Measurements from ENCODE around the gene LRRC27.
"Not testable (repeated sequence)": the region's sequence is repeated elsewhere in the genome, so short reads cannot be mapped to it uniquely, and the experiment has no call there.

The LRRC27 gene

DNA sequence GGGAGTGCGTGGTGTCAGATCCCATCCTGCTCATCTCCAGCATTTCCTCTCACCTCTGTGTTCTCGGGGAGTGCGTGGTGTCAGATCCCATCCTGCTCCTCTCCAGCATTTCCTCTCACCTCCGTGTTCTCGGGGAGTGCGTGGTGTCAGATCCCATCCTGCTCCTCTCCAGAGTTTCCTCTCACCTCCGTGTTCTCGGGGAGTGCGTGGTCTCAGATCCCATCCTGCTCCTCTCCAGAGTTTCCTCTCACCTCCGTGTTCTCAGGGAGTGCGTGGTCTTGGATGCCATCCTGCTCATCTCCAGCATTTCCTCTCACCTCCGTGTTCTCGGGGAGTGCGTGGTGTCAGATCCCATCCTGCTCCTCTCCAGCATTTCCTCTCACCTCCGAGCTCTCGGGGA, 47.0 kb downstream of the LRRC27 start:
- H3K27ac ChIP-seq (replicated peaks); DNase-seq (ENCODE audit: low read depth in 1 of 2, low spot score in 1 of 2); H3K4me3 ChIP-seq (replicated peaks; ENCODE audit: insufficient read depth, low read length); H3K27me3 ChIP-seq (ENCODE audit: insufficient read depth, poor library complexity, severe bottlenecking): not testable (repeated sequence)

DNA sequence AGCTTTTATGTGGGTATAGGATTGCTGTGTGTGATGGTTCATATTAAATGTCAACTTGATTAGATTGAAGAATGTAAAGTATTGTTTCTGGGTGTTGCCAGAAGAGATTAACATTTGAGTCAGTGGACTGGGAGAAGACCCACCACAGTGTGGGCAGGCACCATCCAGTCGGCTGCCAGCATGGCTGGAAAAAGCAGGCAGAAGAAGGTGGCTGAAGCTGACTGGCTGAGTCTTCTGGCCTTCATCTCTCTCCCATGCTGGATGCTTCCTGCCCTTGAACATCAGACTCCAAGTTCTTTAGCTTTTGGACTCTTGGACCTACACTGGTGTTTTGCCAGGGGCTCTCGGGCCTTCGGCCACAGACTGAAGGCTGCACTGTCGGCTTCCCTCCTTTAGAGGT, 49.0 kb downstream of the LRRC27 start:
- not testable (repeated sequence) for DNase-seq (ENCODE audit: low read depth in 1 of 2, low spot score in 1 of 2); H3K27ac ChIP-seq (replicated peaks); H3K4me3 ChIP-seq (replicated peaks; ENCODE audit: insufficient read depth, low read length); H3K27me3 ChIP-seq (ENCODE audit: insufficient read depth, poor library complexity, severe bottlenecking)

DNA sequence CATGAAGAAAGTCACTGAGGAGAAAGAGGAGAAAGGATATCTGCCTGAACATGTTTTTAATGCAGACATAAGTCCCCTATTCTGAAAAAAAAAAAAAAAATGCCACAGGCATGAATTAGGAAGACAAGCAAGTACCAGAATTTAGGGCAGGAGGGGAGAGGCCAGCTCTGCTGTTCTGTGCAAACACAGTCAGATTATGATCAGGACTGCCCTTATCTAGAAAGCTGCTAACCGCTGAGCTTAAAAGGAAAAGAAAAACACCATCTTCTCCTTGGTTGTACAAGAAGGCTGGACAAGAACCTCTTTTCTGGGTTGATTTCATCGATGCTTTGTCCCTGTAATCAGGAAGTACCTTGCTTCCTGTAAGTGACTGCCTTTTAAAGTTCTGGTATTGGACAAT, 49.7 kb downstream of the LRRC27 start:
- Histone ChIP-seq H3K27ac (replicated peaks) (no peak overlapping the region), H3K4me3 (replicated peaks; ENCODE audit: insufficient read depth, low read length) (no peak overlapping the region), H3K27me3 (ENCODE audit: insufficient read depth, poor library complexity, severe bottlenecking) (no peaks in the 10 kb centered on the region)
- no peak for DNase-seq (ENCODE audit: low read depth in 1 of 2, low spot score in 1 of 2)
- TF ChIP-seq, protein P1, sequence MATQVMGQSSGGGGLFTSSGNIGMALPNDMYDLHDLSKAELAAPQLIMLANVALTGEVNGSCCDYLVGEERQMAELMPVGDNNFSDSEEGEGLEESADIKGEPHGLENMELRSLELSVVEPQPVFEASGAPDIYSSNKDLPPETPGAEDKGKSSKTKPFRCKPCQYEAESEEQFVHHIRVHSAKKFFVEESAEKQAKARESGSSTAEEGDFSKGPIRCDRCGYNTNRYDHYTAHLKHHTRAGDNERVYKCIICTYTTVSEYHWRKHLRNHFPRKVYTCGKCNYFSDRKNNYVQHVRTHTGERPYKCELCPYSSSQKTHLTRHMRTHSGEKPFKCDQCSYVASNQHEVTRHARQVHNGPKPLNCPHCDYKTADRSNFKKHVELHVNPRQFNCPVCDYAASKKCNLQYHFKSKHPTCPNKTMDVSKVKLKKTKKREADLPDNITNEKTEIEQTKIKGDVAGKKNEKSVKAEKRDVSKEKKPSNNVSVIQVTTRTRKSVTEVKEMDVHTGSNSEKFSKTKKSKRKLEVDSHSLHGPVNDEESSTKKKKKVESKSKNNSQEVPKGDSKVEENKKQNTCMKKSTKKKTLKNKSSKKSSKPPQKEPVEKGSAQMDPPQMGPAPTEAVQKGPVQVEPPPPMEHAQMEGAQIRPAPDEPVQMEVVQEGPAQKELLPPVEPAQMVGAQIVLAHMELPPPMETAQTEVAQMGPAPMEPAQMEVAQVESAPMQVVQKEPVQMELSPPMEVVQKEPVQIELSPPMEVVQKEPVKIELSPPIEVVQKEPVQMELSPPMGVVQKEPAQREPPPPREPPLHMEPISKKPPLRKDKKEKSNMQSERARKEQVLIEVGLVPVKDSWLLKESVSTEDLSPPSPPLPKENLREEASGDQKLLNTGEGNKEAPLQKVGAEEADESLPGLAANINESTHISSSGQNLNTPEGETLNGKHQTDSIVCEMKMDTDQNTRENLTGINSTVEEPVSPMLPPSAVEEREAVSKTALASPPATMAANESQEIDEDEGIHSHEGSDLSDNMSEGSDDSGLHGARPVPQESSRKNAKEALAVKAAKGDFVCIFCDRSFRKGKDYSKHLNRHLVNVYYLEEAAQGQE (IDR thresholded peaks at IDR 0.05; ENCODE audit: insufficient replicate concordance, low read depth) = no peak
- no peak for TF ChIP-seq POLR2AphosphoS5 (IDR thresholded peaks at IDR 0.05; ENCODE audit: low read depth)

DNA sequence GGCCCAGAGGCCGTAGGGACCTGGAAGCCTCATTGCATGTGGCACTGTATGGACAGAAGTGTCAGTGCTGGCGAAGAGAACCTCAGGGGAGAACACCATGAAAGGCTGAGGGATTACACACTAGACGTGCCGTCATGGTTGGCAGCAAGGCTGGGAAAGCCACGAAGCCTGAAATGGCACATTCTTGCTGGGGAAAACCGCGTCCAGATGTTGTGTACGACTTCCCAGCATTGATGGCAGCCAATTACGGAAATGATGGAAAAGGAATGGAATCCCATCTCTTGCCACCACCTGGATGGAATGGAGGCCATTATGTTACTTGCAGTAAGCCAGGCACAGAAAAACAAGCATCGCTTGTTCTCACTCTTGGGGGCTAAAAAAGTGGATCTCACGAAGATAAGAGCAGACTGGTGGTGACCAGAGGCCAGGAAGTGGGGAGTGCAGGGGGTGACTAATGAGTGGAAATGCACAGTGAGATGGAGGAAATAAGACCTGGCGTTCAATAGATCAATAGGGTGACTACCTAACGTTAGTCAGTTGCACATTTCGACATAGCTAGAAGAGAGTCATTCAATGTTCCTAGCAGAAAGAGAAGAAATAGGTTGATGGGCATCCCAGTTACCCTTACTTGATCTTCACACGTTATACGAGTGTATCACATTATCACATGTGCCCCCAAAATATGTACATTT, 50.4 kb downstream of the LRRC27 start:
- no peak for DNase-seq (ENCODE audit: low read depth in 1 of 2, low spot score in 1 of 2)
- H3K27me3 ChIP-seq (ENCODE audit: insufficient read depth, poor library complexity, severe bottlenecking) = no peaks in the 10 kb centered on the region
- TF ChIP-seq, protein P1 (IDR thresholded peaks at IDR 0.05; ENCODE audit: insufficient replicate concordance, low read depth) = no peak
- TF ChIP-seq GABPA (IDR thresholded peaks at IDR 0.05; ENCODE audit: low read depth) (no peak), SPI1 (IDR thresholded peaks at IDR 0.05; ENCODE audit: borderline replicate concordance, low read depth) (no peak), POLR2AphosphoS5 (IDR thresholded peaks at IDR 0.05; ENCODE audit: low read depth) (no peak)
- TF ChIP-seq, protein P2, sequence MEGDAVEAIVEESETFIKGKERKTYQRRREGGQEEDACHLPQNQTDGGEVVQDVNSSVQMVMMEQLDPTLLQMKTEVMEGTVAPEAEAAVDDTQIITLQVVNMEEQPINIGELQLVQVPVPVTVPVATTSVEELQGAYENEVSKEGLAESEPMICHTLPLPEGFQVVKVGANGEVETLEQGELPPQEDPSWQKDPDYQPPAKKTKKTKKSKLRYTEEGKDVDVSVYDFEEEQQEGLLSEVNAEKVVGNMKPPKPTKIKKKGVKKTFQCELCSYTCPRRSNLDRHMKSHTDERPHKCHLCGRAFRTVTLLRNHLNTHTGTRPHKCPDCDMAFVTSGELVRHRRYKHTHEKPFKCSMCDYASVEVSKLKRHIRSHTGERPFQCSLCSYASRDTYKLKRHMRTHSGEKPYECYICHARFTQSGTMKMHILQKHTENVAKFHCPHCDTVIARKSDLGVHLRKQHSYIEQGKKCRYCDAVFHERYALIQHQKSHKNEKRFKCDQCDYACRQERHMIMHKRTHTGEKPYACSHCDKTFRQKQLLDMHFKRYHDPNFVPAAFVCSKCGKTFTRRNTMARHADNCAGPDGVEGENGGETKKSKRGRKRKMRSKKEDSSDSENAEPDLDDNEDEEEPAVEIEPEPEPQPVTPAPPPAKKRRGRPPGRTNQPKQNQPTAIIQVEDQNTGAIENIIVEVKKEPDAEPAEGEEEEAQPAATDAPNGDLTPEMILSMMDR (IDR thresholded peaks at IDR 0.05; ENCODE audit: insufficient read depth, low read length) = no peak
- H3K4me3 ChIP-seq (replicated peaks; ENCODE audit: insufficient read depth, low read length) = no peak overlapping the region
- no peak overlapping the region for H3K27ac ChIP-seq (replicated peaks)

DNA sequence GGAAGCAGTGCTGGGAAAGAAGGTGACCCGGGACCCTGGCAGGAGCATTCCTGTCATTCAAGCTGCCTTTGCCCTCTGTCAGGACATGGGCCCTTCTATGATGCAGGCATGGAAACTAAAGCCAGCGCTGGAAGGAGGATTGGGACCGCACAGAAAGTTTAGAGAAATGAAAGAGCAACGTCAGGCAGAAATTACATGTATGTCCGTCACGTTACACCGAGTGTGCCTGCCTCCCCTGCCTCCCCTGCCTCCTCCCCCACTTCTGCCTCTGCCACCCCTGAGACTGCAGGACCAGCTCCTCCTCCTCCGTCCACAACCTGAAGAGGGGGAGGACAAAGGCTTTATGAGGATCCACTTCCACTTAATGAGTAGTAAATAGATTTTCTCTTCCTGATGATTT, 51.1 kb downstream of the LRRC27 start:
- no peak overlapping the region for H3K4me3 ChIP-seq (replicated peaks; ENCODE audit: insufficient read depth, low read length)
- no peak for DNase-seq (ENCODE audit: low read depth in 1 of 2, low spot score in 1 of 2)
- TF ChIP-seq GABPA (IDR thresholded peaks at IDR 0.05; ENCODE audit: low read depth) = no peak
- TF ChIP-seq, protein P2 (IDR thresholded peaks at IDR 0.05; ENCODE audit: insufficient read depth, low read length) = no peak
- TF ChIP-seq, protein P1 (IDR thresholded peaks at IDR 0.05; ENCODE audit: insufficient replicate concordance, low read depth) = no peak
- no peaks in the 10 kb centered on the region for H3K27me3 ChIP-seq (ENCODE audit: insufficient read depth, poor library complexity, severe bottlenecking)
- H3K27ac ChIP-seq (replicated peaks) = no peak overlapping the region

Data from HL-60 (cell line).